PC-3 (cell line): Measurements from ENCODE around the gene SUPT6H. TPM values are rescaled to one million over a fixed set of nuclear protein-coding genes. Genes with fewer than 3 reads are reported as not detected.
A peak's percentile ranks its signal among the peaks of the same experiment; 100 is the strongest.

Experiments used
- ATAC-seq: fragments of 200-7000 bp; cut with Tn5 transposase; 2 replicates; pipeline ENCODE4 v1.9.1; 2020; ENCODE audit warnings: mild to moderate bottlenecking, moderate library complexity
- BruUV-seq: library from RNA; stranded (reverse); fragments of 400-500 nt; replicated peaks from 2 replicates; lab custom pipeline; 2021; lab: Mats Ljungman, UMichigan
- CTCF ChIA-PET: fragments of 300-600 bp; sonication (Branson Sonifier 250); formaldehyde crosslinking; loops from one replicate; lab custom pipeline; 2022; ENCODE audit warnings: antibody characterized with exemption; lab: Charles Lee
- POLR2A ChIA-PET: fragments of 300-600 bp; sonication (Branson Sonifier 250); formaldehyde crosslinking; loops from one replicate; lab custom pipeline; 2022; ENCODE audit warnings: antibody characterized with exemption; ENCODE audit not compliant: unreplicated experiment; lab: Charles Lee
- DNase-seq: peaks from one replicate; pipeline ENCODE4 v3.0.0-alpha.2; 2015
- H2AFZ ChIP-seq: fragments of 300-600 bp; sonication (generic); 2 replicates; pipeline ENCODE4 v1.6.0; 2016; ENCODE audit warnings: antibody characterized with exemption, low read length
- H3F3A ChIP-seq: fragments of 300-600 bp; sonication (generic); one replicate; pipeline ENCODE4 v1.6.0; 2017; ENCODE audit warnings: antibody characterized with exemption, low read length, control low read depth, mild to moderate bottlenecking; ENCODE audit not compliant: unreplicated experiment
- H3K27ac ChIP-seq: fragments of 300-600 bp; sonication (generic); 2 replicates; pipeline ENCODE4 v1.5.1; 2016; ENCODE audit warnings: mild to moderate bottlenecking, low read length
- H3K27me3 ChIP-seq: fragments of 300-600 bp; sonication (generic); 2 replicates; pipeline ENCODE4 v1.6.1; 2016; ENCODE audit warnings: low read length, mixed read lengths
- H3K36me3 ChIP-seq: fragments of 300-600 bp; sonication (generic); 2 replicates; pipeline ENCODE4 v1.6.1; 2016; ENCODE audit warnings: low read depth, mixed run types, low read length, mixed read lengths
- H3K4me1 ChIP-seq: fragments of 300-600 bp; sonication (generic); 2 replicates; pipeline ENCODE4 v1.5.1; 2016; ENCODE audit warnings: low read length; ENCODE audit not compliant: insufficient read depth
- H3K4me2 ChIP-seq: fragments of 300-600 bp; sonication (generic); 2 replicates; pipeline ENCODE4 v1.6.0; 2016; ENCODE audit warnings: low read length
- H3K4me3 ChIP-seq: fragments of 300-600 bp; sonication (generic); 2 replicates; pipeline ENCODE4 v1.5.1; 2016; ENCODE audit warnings: mild to moderate bottlenecking, low read length, mixed read lengths
- H3K79me2 ChIP-seq: fragments of 300-600 bp; sonication (generic); 2 replicates; pipeline ENCODE4 v1.6.1; 2017; ENCODE audit warnings: low read length, mixed read lengths
- H3K9ac ChIP-seq: fragments of 300-600 bp; sonication (generic); 2 replicates; pipeline ENCODE4 v1.6.0; 2016; ENCODE audit warnings: mild to moderate bottlenecking, low read length
- H3K9me2 ChIP-seq: fragments of 300-600 bp; sonication (generic); replicated peaks from 2 replicates; pipeline ENCODE4 v1.6.1; 2016; ENCODE audit warnings: mixed run types, low read length, mixed read lengths
- H3K9me3 ChIP-seq: fragments of 300-600 bp; sonication (generic); 2 replicates; pipeline ENCODE4 v1.6.1; 2016; ENCODE audit warnings: low read length, mixed read lengths
- H4K20me1 ChIP-seq: fragments of 300-600 bp; sonication (generic); 2 replicates; pipeline ENCODE4 v1.6.1; 2016; ENCODE audit warnings: low read length, mixed read lengths
- EZH2 ChIP-seq: fragments of 300-600 bp; sonication (generic); IDR thresholded peaks from one replicate; pipeline ENCODE4 v1.6.1; 2017; ENCODE audit warnings: antibody characterized with exemption, mild to moderate bottlenecking, low read length; ENCODE audit not compliant: unreplicated experiment
- EZH2phosphoT487 ChIP-seq: fragments of 300-600 bp; sonication (generic); IDR thresholded peaks from 2 replicates; pipeline ENCODE4 v1.6.1; 2018; ENCODE audit warnings: mild to moderate bottlenecking, antibody characterized with exemption, low read length, borderline replicate concordance
- intact Hi-C: fragments of 100-400 bp; cut with micrococcal nuclease; formaldehyde crosslinking; loops from 2 replicates; pipeline ENCODE4 v1.9.0; 2023
- total RNA-seq: library from RNA; depleted of rRNA; stranded (reverse); fragments of >200 nt; gene quantifications from 2 replicates; pipeline ENCODE4 v1.2.3, GENCODE V29; 2014
- TF ChIP-seq, protein P1 (sequence below): fragments of 300-600 bp; sonication (generic); conservative IDR thresholded peaks from 2 replicates; pipeline ENCODE4 v1.5.1; 2017; ENCODE audit warnings: antibody characterized with exemption, low read depth, mild to moderate bottlenecking, low read length

SUPT6H gene
- total RNA-seq, 1 experiment from 2014 or later: 32.2 TPM

GRCh38 chr17:28624148-28624547 lies 37.9 kb upstream of the SUPT6H start:
- POLR2A ChIA-PET: no interaction called here
- Histone ChIP-seq H3K9me3 (no peaks in the 10 kb centered on the region), H3K27ac (no peak overlapping the region), H3K36me3 (peaks cover 34% of the 10 kb centered on the region), H3K4me3 (no peak overlapping the region), H4K20me1 (no peaks in the 10 kb centered on the region), H3F3A (no peaks in the 10 kb centered on the region), H3K9ac (no peak overlapping the region), H2AFZ (no peak overlapping the region), H3K27me3 (no peaks in the 10 kb centered on the region), H3K9me2 (no peaks in the 10 kb centered on the region), H3K4me2 (no peak overlapping the region), H3K4me1 (no peaks in the 10 kb centered on the region), H3K79me2 (no peaks in the 10 kb centered on the region)
- intact Hi-C loops: no loop called here
- no TSS peak for BruUV-seq
- ATAC-seq (no peak), DNase-seq (no peak)
- TF ChIP-seq, protein P1, sequence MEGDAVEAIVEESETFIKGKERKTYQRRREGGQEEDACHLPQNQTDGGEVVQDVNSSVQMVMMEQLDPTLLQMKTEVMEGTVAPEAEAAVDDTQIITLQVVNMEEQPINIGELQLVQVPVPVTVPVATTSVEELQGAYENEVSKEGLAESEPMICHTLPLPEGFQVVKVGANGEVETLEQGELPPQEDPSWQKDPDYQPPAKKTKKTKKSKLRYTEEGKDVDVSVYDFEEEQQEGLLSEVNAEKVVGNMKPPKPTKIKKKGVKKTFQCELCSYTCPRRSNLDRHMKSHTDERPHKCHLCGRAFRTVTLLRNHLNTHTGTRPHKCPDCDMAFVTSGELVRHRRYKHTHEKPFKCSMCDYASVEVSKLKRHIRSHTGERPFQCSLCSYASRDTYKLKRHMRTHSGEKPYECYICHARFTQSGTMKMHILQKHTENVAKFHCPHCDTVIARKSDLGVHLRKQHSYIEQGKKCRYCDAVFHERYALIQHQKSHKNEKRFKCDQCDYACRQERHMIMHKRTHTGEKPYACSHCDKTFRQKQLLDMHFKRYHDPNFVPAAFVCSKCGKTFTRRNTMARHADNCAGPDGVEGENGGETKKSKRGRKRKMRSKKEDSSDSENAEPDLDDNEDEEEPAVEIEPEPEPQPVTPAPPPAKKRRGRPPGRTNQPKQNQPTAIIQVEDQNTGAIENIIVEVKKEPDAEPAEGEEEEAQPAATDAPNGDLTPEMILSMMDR: no peak
- TF ChIP-seq EZH2 (no peak), EZH2phosphoT487 (no peak)
- CTCF ChIA-PET: no interaction called here

DNA sequence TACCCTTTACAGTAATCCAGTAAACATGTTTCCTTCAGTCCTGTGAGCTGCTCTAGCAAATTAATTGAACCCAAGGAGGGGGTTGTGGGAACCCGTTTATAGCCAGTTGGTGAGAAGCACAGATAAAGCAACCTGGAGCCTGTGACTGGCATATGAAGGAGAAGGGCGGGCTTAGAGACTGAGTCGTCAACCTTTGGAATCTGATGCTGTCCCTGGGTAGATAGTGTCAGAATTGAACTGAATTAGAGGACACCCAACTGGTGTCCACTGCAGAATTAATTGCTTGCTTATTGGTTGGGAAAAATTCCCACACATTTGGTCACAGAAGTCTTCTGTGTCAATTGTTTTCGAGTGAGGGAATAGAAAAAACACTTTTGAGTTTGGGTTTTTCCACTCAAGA lies 35.2 kb upstream of the SUPT6H start:
- no peak overlapping the region for H2AFZ ChIP-seq
- intact Hi-C loops: no loop called here
- H3K27ac ChIP-seq: no peak overlapping the region
- H3K79me2 ChIP-seq: no peaks in the 10 kb centered on the region
- TF ChIP-seq EZH2: no peak
- TF ChIP-seq, protein P1: no peak
- no peak for TF ChIP-seq EZH2phosphoT487
- no peaks in the 10 kb centered on the region for H3K27me3 ChIP-seq
- H3F3A ChIP-seq: no peaks in the 10 kb centered on the region
- no peaks in the 10 kb centered on the region for H4K20me1 ChIP-seq
- no peaks in the 10 kb centered on the region for H3K4me1 ChIP-seq
- ATAC-seq (no peak), DNase-seq (no peak)
- no peaks in the 10 kb centered on the region for H3K9me2 ChIP-seq
- no peak overlapping the region for H3K4me2 ChIP-seq
- POLR2A ChIA-PET: no interaction called here
- BruUV-seq: no TSS peak
- no peak overlapping the region for H3K4me3 ChIP-seq
- CTCF ChIA-PET: no interaction called here
- H3K9ac ChIP-seq: no peak overlapping the region
- no peaks in the 10 kb centered on the region for H3K9me3 ChIP-seq
- peaks cover 25% of the 10 kb centered on the region for H3K36me3 ChIP-seq

GRCh38 chr17:28634206-28634865 lies 27.7 kb upstream of the SUPT6H start:
- Histone ChIP-seq H3K4me3 (no peak overlapping the region), H3K36me3 (peaks cover 46% of the 10 kb centered on the region), H3K27me3 (no peaks in the 10 kb centered on the region), H2AFZ (no peak overlapping the region), H3K9me2 (no peaks in the 10 kb centered on the region), H3K4me1 (no peaks in the 10 kb centered on the region), H3K9ac (no peak overlapping the region), H3K79me2 (0 out of 2 replicates have a peak, but pooled peaks cover 3% of the 10 kb centered on the region), H3K27ac (no peak overlapping the region), H3F3A (no peaks in the 10 kb centered on the region), H3K4me2 (no peak overlapping the region), H4K20me1 (no peaks in the 10 kb centered on the region), H3K9me3 (no peaks in the 10 kb centered on the region)
- intact Hi-C loops: no loop called here
- BruUV-seq: TSS peak; percentile 16
- TF ChIP-seq EZH2 (no peak), EZH2phosphoT487 (no peak)
- TF ChIP-seq, protein P1: no peak
- DNase-seq: no peak
- ChIA-PET POLR2A (no interaction called here), CTCF (interaction anchor here (0.5 kb wide), 1 partner anchor 11 kb away, joined by 3 read pairs; the partner anchor contains the start of gene BLTP2)
- no peak for ATAC-seq
